ENCODE results near the gene C2CD2. TPM values are rescaled to one million over a fixed set of nuclear protein-coding genes. Genes with fewer than 3 reads are reported as not detected.
A peak's percentile ranks its signal among the peaks of the same experiment; 100 is the strongest.

Gene C2CD2
- total RNA-seq, 2 donors from 2014 or later = 26.3 to 28.7 TPM

DNA sequence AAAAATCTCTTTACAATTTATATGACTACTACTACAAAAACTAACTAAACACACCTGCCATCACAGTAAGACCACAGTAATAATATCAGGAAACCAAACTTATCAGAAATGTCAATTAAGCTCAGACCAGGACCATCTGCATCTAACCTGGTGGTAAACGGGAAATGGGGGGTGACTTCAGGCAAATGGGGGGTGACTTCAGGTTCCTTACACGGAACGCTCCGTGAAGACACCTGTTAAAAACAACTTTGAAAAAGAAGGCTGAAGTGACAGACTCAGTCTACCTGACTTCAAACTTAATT, 90.4 kb downstream of the C2CD2 start:
- peaks cover 8% of the 10 kb centered on the region for H3K36me3 Mint-ChIP-seq (ENCODE audit: low read depth)
- H3K4me1 Mint-ChIP-seq = no peaks in the 10 kb centered on the region
- 83 to 96% methylated on average over 4 of the region's 4 CpGs for WGBS, 2 experiments (ENCODE audit: insufficient coverage in 1 of 2, insufficient read length in 1 of 2)

DNA sequence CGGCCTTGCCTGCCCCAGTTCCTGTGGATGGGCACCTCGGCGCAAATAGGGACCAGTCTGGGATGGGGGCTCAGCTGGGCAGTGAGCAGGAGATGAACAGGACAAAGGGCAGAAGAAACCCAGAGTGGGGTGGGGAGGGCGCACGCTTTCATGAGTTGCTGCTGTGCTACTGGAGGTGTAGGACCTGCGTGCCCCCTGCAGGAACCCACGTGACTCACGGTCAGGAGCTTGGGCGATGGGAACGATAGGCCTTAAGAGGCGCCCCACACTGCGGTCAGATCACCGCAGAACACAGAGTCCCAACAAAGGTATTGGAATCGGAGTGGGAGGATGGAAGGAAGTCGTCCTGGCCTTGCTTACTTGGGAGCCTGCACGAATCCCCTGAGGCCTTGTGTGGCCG, 91.8 kb downstream of the C2CD2 start:
- H3K9me3 ChIP-seq (ENCODE audit: control insufficient read depth, low read length) = no peaks in the 10 kb centered on the region
- H3K36me3 ChIP-seq (ENCODE audit: control insufficient read depth, insufficient read depth, low read length) = peaks cover 9% of the 10 kb centered on the region
- DNase-seq = peak; percentile 66
- H3K27me3 Mint-ChIP-seq (ENCODE audit: insufficient read depth) = no peaks in the 10 kb centered on the region
- no peak overlapping the region for H3K9ac ChIP-seq (ENCODE audit: extremely low read depth, low read length, poor library complexity, severe bottlenecking)
- H3K36me3 Mint-ChIP-seq (ENCODE audit: low read depth) = peaks cover 13% of the 10 kb centered on the region
- H3K27ac ChIP-seq (ENCODE audit: low read depth, low read length) = no peak overlapping the region
- no peaks in the 10 kb centered on the region for H3K4me1 Mint-ChIP-seq
- 92 to 96% methylated on average over 5 to 17 of the region's 17 CpGs for WGBS, 2 experiments (ENCODE audit: insufficient coverage in 1 of 2, insufficient read length in 1 of 2)
- no peaks in the 10 kb centered on the region for H3K4me1 ChIP-seq (ENCODE audit: control insufficient read depth, insufficient read depth, low read length)
- no peaks in the 10 kb centered on the region for H3K9me3 Mint-ChIP-seq
- TF ChIP-seq CTCF (conservative IDR thresholded peaks at IDR 0.05) = peak; percentile 36
- H3K4me3 ChIP-seq (ENCODE audit: low read length) = no peak overlapping the region
- H3K27me3 ChIP-seq (ENCODE audit: control insufficient read depth, insufficient read depth, low read length, poor library complexity, severe bottlenecking) = no peaks in the 10 kb centered on the region
- peak overlapping the region; percentile 75 for H3K27ac Mint-ChIP-seq
- no peak overlapping the region for H3K4me3 Mint-ChIP-seq

More for the DNA sequence above, 90.4 kb downstream of the C2CD2 start:
- H3K27me3 ChIP-seq (ENCODE audit: control insufficient read depth, insufficient read depth, low read length, poor library complexity, severe bottlenecking) = no peaks in the 10 kb centered on the region
- Mint-ChIP-seq H3K27me3 (ENCODE audit: insufficient read depth) (no peaks in the 10 kb centered on the region), H3K4me3 (no peak overlapping the region), H3K9me3 (no peaks in the 10 kb centered on the region), H3K27ac (peak overlapping the region; percentile 13)
- DNase-seq = no peak
- H3K36me3 ChIP-seq (ENCODE audit: control insufficient read depth, insufficient read depth, low read length) = no peaks in the 10 kb centered on the region
- no peak for TF ChIP-seq CTCF (conservative IDR thresholded peaks at IDR 0.05)
- H3K4me1 ChIP-seq (ENCODE audit: control insufficient read depth, insufficient read depth, low read length) = no peaks in the 10 kb centered on the region
- no peak overlapping the region for H3K4me3 ChIP-seq (ENCODE audit: low read length)
- H3K9ac ChIP-seq (ENCODE audit: extremely low read depth, low read length, poor library complexity, severe bottlenecking) = no peak overlapping the region
- no peaks in the 10 kb centered on the region for H3K9me3 ChIP-seq (ENCODE audit: control insufficient read depth, low read length)
- H3K27ac ChIP-seq (ENCODE audit: low read depth, low read length) = no peak overlapping the region

GRCh38 chr21:41861255-41861654, 92.6 kb downstream of the C2CD2 start:
- no peaks in the 10 kb centered on the region for H3K4me1 Mint-ChIP-seq
- Histone ChIP-seq H3K27ac (ENCODE audit: low read depth, low read length) (no peak overlapping the region), H3K4me3 (ENCODE audit: low read length) (no peak overlapping the region), H3K4me1 (ENCODE audit: control insufficient read depth, insufficient read depth, low read length) (no peaks in the 10 kb centered on the region), H3K36me3 (ENCODE audit: control insufficient read depth, insufficient read depth, low read length) (peaks cover 17% of the 10 kb centered on the region), H3K27me3 (ENCODE audit: control insufficient read depth, insufficient read depth, low read length, poor library complexity, severe bottlenecking) (no peaks in the 10 kb centered on the region), H3K9me3 (ENCODE audit: control insufficient read depth, low read length) (no peaks in the 10 kb centered on the region), H3K9ac (ENCODE audit: extremely low read depth, low read length, poor library complexity, severe bottlenecking) (no peak overlapping the region)
- H3K9me3 Mint-ChIP-seq = no peaks in the 10 kb centered on the region
- no peaks in the 10 kb centered on the region for H3K27me3 Mint-ChIP-seq (ENCODE audit: insufficient read depth)
- DNase-seq = no peak
- WGBS, 2 experiments (ENCODE audit: insufficient coverage in 1 of 2, insufficient read length in 1 of 2) = 91 to 100% methylated on average over 1 to 4 of the region's 4 CpGs
- H3K36me3 Mint-ChIP-seq (ENCODE audit: low read depth) = peaks cover 19% of the 10 kb centered on the region
- no peak for TF ChIP-seq CTCF (conservative IDR thresholded peaks at IDR 0.05)
- no peak overlapping the region for H3K4me3 Mint-ChIP-seq
- peak overlapping the region; percentile 75 for H3K27ac Mint-ChIP-seq
